CD4-positive, alpha-beta T cell (primary cell): ENCODE data around the gene MMAB. TPM values are rescaled to one million over a fixed set of nuclear protein-coding genes. Genes with fewer than 3 reads are reported as not detected.

Experiments
- ATAC-seq: fragments of 200-7000 bp; cut with Tn5 transposase; one replicate; pipeline ENCODE4 v1.10.0; 2022; ENCODE audit warnings: mild to moderate bottlenecking; ENCODE audit not compliant: poor library complexity
- CTCF ChIA-PET: fragments of 350-600 bp; sonication (Branson Sonifier 250); formaldehyde crosslinking; loops from one replicate; lab custom pipeline; 2021; ENCODE audit warnings: antibody characterized with exemption, inconsistent platforms; lab: Charles Lee
- POLR2A ChIA-PET: fragments of 350-600 bp; sonication (Branson Sonifier 250); formaldehyde crosslinking; loops from one replicate; lab custom pipeline; 2021; ENCODE audit warnings: antibody characterized with exemption, inconsistent platforms; lab: Charles Lee
- DNase-seq, 14 experiments: peaks; one replicate each; pipeline ENCODE4 v3.0.0-alpha.2; 2013 to 2020; ENCODE audit warnings: mixed read lengths in 2 of 14
- H3K27ac ChIP-seq, 2 donors: one replicate each; pipeline versions ENCODE4 v1.5.1 to v1.7.0; 2013; ENCODE audit warnings: low read length in 2 of 2, low read depth in 1 of 2, mild to moderate bottlenecking in 1 of 2
- H3K27me3 ChIP-seq, 2 experiments: 1 replicate in 1 of 2; 2 replicates in 1 of 2; pipeline versions ENCODE4 v1.6.1 to v1.7.0; 2013; ENCODE audit warnings: low read length in 2 of 2, control low read depth in 1 of 2, mild to moderate bottlenecking in 1 of 2, moderate library complexity in 1 of 2; ENCODE audit not compliant: insufficient read depth in 2 of 2, control insufficient read depth in 1 of 2
- H3K36me3 ChIP-seq: one replicate; pipeline ENCODE4 v1.6.1; 2013; ENCODE audit warnings: low read length, control low read depth; ENCODE audit not compliant: insufficient read depth
- H3K4me1 ChIP-seq: one replicate; pipeline ENCODE4 v1.6.1; 2013; ENCODE audit warnings: low read length, control low read depth; ENCODE audit not compliant: insufficient read depth
- H3K4me3 ChIP-seq: one replicate; pipeline ENCODE4 v1.5.1; 2013; ENCODE audit warnings: mild to moderate bottlenecking, low read length, moderate library complexity
- H3K9me3 ChIP-seq, 2 experiments: 1 replicate in 1 of 2; 2 replicates in 1 of 2; pipeline versions ENCODE4 v1.6.1 to v1.7.0; 2013; ENCODE audit warnings: low read length in 2 of 2, mild to moderate bottlenecking in 2 of 2, control low read depth in 1 of 2, moderate library complexity in 1 of 2; ENCODE audit not compliant: control insufficient read depth in 1 of 2, insufficient read depth in 1 of 2
- H3K27ac Mint-ChIP-seq: one replicate; pipeline ENCODE4 v1.8.0; 2020; ENCODE audit warnings: mixed read lengths
- H3K27me3 Mint-ChIP-seq: one replicate; pipeline ENCODE4 v1.8.0; 2021; ENCODE audit warnings: mixed read lengths
- H3K36me3 Mint-ChIP-seq: one replicate; pipeline ENCODE4 v1.8.0; 2021; ENCODE audit warnings: low read depth, mixed read lengths
- H3K4me1 Mint-ChIP-seq: one replicate; pipeline ENCODE4 v1.8.0; 2021; ENCODE audit warnings: low read depth, mixed read lengths
- H3K4me3 Mint-ChIP-seq: one replicate; pipeline ENCODE4 v1.8.0; 2020; ENCODE audit warnings: mild to moderate bottlenecking, mixed read lengths
- H3K9me3 Mint-ChIP-seq: one replicate; pipeline ENCODE4 v1.8.0; 2020; ENCODE audit warnings: mixed read lengths
- intact Hi-C, 2 experiments: fragments of 100-400 bp; cut with DNase I in 1 of 2; cut with micrococcal nuclease in 1 of 2; formaldehyde crosslinking; loops; one replicate each; pipeline versions ENCODE4 v1.15.1 to v1.9.0; 2023 to 2025; cut with DNase I, micrococcal nuclease
- total RNA-seq, 174 experiments: library from RNA in 2 of 174; stranded (reverse) in 2 of 174; gene quantifications; one replicate each; pipeline ENCODE4 v1.2.3 and lab custom pipeline; 2021 to 2026
- TF ChIP-seq, protein P1 (sequence below): fragments of 200-600 bp; IDR thresholded peaks from one replicate; pipeline ENCODE4 v1.8.0; 2022; ENCODE audit warnings: antibody characterized with exemption, mild to moderate bottlenecking

The MMAB gene
- total RNA-seq, 2 experiments from 2014 or later, result 8.6 to 9.2 TPM

DNA sequence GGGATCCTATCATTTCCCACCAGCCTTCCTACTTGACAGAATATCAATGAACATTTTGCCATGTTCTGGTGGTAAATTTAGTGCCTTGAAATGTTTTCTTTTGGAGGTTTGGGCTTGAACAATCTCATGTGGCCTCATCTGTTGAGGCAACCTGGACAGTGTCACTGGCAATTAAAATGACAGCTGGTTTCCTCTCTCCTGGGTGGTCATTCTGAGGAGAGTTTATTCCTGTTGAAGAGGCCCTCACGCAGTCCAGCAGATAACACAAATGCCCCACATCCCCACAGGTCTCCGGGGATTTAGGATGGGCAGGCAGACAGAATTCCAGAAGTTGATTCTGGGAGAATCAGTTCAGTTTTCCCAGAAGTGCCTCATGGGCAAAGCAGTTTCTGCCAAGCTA is 41.9 kb downstream of the MMAB start:
- H3K4me3 Mint-ChIP-seq, result no peak overlapping the region
- Histone ChIP-seq H3K9me3 (no peaks in the 10 kb centered on the region), H3K27ac (no peak overlapping the region), H3K4me3 (no peak overlapping the region), H3K36me3 (peaks cover 44% of the 10 kb centered on the region), H3K4me1 (no peaks in the 10 kb centered on the region), H3K27me3 (no peaks in the 10 kb centered on the region)
- no peak for ATAC-seq
- DNase-seq, result no peak
- H3K9me3 Mint-ChIP-seq, result no peaks in the 10 kb centered on the region
- CTCF ChIA-PET, result no interaction called here
- intact Hi-C loops, result no loop called here
- TF ChIP-seq, protein P1, sequence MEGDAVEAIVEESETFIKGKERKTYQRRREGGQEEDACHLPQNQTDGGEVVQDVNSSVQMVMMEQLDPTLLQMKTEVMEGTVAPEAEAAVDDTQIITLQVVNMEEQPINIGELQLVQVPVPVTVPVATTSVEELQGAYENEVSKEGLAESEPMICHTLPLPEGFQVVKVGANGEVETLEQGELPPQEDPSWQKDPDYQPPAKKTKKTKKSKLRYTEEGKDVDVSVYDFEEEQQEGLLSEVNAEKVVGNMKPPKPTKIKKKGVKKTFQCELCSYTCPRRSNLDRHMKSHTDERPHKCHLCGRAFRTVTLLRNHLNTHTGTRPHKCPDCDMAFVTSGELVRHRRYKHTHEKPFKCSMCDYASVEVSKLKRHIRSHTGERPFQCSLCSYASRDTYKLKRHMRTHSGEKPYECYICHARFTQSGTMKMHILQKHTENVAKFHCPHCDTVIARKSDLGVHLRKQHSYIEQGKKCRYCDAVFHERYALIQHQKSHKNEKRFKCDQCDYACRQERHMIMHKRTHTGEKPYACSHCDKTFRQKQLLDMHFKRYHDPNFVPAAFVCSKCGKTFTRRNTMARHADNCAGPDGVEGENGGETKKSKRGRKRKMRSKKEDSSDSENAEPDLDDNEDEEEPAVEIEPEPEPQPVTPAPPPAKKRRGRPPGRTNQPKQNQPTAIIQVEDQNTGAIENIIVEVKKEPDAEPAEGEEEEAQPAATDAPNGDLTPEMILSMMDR, result no peak
- peaks cover 71% of the 10 kb centered on the region for H3K36me3 Mint-ChIP-seq
- H3K27ac Mint-ChIP-seq, result no peak overlapping the region
- POLR2A ChIA-PET, result no interaction called here
- no peaks in the 10 kb centered on the region for H3K4me1 Mint-ChIP-seq
- no peaks in the 10 kb centered on the region for H3K27me3 Mint-ChIP-seq

DNA sequence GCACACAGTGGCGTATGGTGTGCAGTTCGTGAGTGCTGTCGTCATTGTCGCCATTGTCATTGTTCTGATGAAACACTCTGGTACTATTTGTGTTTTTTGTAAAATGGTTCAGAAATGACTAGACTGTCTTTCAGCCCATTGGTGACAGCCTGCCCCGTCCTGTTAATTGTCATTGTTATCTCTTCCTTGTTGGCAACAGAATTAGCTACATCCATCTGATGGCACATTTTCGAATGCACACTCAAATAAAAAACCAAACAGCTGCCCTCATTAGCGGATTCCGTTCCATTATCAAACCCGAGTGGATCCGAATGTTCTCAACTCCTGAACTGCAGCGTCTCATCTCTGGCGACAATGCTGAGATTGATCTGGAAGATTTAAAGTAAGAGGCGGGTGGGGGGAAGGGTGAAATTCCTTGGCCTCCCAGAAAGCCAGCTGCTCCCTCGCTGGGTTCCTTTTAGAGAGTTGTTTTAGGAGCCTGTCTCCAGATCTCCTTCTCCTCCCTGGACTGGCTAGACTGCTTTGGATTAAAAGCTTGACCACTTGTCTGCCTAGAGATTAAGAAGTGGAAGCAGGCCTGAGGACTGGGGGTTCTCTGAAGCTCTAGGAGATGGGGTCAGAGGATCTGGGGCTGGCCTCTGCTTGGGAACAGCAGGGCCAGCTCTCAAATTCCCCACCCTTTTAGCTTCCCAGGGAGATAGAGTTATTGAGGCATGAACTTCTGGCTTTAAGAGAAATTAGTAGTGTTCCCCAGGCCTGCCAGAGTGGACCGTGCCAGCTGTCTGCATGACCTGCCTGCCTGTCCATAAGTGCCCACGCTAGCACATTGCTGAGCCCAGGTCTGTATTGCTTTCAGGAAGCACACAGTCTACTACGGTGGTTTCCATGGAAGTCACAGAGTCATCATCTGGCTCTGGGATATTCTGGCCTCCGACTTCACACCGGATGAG is 43.3 kb downstream of the MMAB start:
- H3K27me3 Mint-ChIP-seq, result no peaks in the 10 kb centered on the region
- no peak overlapping the region for H3K27ac Mint-ChIP-seq
- H3K4me1 ChIP-seq, result no peaks in the 10 kb centered on the region

DNA sequence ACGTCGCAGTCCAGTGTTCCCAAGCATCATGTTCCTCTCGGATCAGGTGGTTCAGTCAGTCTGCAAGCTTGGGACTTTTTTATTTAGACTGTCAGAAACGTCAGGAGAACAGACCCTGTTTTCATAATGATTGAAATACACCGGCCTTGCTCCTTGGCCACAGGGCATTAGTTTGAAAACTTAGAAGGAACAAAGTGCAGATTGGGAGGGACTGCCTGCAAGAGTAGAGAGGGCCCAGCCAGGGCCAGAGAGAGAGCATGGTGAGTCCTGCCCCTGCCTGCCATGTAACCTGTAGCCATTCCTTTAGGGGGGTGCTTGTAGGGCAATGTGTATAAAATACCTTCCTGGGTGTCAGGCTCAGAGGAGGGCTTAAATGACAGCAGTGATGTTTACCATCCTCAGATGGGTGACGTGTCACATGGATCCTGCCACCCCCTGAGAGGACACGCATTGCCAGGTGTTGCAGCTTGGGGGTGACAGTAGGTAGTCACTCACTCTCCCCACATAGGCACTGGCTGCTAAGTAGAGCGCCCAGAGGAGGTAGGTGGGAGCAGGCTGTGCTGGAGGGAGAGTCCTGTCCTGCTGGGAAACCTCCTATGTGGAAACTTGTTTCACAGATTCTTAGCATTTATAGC is 45.7 kb downstream of the MMAB start:
- no peaks in the 10 kb centered on the region for H3K4me1 ChIP-seq
- H3K4me3 Mint-ChIP-seq, result no peak overlapping the region
- H3K27ac ChIP-seq, result no peak overlapping the region
- H3K36me3 ChIP-seq, result peaks cover 68% of the 10 kb centered on the region
- DNase-seq, result no peak
- no peaks in the 10 kb centered on the region for H3K27me3 ChIP-seq
- intact Hi-C loops, result no loop called here
- no peaks in the 10 kb centered on the region for H3K4me1 Mint-ChIP-seq
- no peaks in the 10 kb centered on the region for H3K9me3 Mint-ChIP-seq
- H3K27me3 Mint-ChIP-seq, result no peaks in the 10 kb centered on the region
- TF ChIP-seq, protein P1, result no peak
- ChIA-PET POLR2A (no interaction called here), CTCF (no interaction called here)
- no peaks in the 10 kb centered on the region for H3K9me3 ChIP-seq
- peaks cover 90% of the 10 kb centered on the region for H3K36me3 Mint-ChIP-seq
- no peak overlapping the region for H3K4me3 ChIP-seq
- no peak overlapping the region for H3K27ac Mint-ChIP-seq
- ATAC-seq, result no peak

More for the DNA sequence above, 43.3 kb downstream of the MMAB start:
- TF ChIP-seq, protein P1, result no peak
- intact Hi-C loops, result no loop called here
- Histone ChIP-seq H3K36me3 (peaks cover 52% of the 10 kb centered on the region), H3K4me3 (no peak overlapping the region), H3K27ac (no peak overlapping the region), H3K27me3 (no peaks in the 10 kb centered on the region), H3K9me3 (no peaks in the 10 kb centered on the region)
- H3K4me3 Mint-ChIP-seq, result no peak overlapping the region
- peaks cover 77% of the 10 kb centered on the region for H3K36me3 Mint-ChIP-seq
- no peak for ATAC-seq
- ChIA-PET POLR2A (no interaction called here), CTCF (no interaction called here)
- H3K9me3 Mint-ChIP-seq, result no peaks in the 10 kb centered on the region
- H3K4me1 Mint-ChIP-seq, result no peaks in the 10 kb centered on the region
- no peak for DNase-seq
